Astrocyte (in vitro differentiated cells and primary cell): ENCODE measurements around the gene LPCAT3. TPM values are rescaled to one million over a fixed set of nuclear protein-coding genes. Genes with fewer than 3 reads are reported as not detected.

Source experiments
- DNase-seq: peaks from one replicate; pipeline ENCODE4 v3.0.0-alpha.2; 2010; ENCODE audit warnings: low read depth
- FAIRE-seq: peaks from 2 replicates; lab custom pipeline; 2011; peaks lifted over from hg19 to GRCh38; lab: Jason Lieb, UNC
- H2AFZ ChIP-seq: 2 replicates; pipeline ENCODE4 v1.6.0; 2012; ENCODE audit warnings: low read depth, low read length, inconsistent platforms
- H3K27ac ChIP-seq: 2 replicates; pipeline ENCODE4 v1.5.1; 2011; ENCODE audit warnings: low read depth, low read length, inconsistent platforms
- H3K27me3 ChIP-seq: 2 replicates; pipeline ENCODE4 v1.6.0; 2011; ENCODE audit warnings: low read length, inconsistent platforms; ENCODE audit not compliant: insufficient read depth
- H3K36me3 ChIP-seq: 2 replicates; pipeline ENCODE4 v1.5.1; 2011; ENCODE audit warnings: low read length, inconsistent platforms; ENCODE audit not compliant: insufficient read depth
- H3K4me1 ChIP-seq: 2 replicates; pipeline ENCODE4 v1.5.1; 2011; ENCODE audit warnings: low read length, inconsistent platforms; ENCODE audit not compliant: insufficient read depth
- H3K4me2 ChIP-seq: 2 replicates; pipeline ENCODE4 v1.6.0; 2012; ENCODE audit warnings: low read length, inconsistent platforms
- H3K4me3 ChIP-seq: 2 replicates; pipeline ENCODE4 v1.5.1; 2011; ENCODE audit warnings: low read depth, mild to moderate bottlenecking, low read length, inconsistent platforms; ENCODE audit not compliant: insufficient read depth
- H3K79me2 ChIP-seq: 2 replicates; pipeline ENCODE4 v1.6.0; 2012; ENCODE audit warnings: mild to moderate bottlenecking, low read length, inconsistent platforms; ENCODE audit not compliant: insufficient read depth
- H3K9ac ChIP-seq: 2 replicates; pipeline ENCODE4 v1.6.0; 2012; ENCODE audit warnings: mild to moderate bottlenecking, low read length, inconsistent platforms
- H3K9me3 ChIP-seq: 2 replicates; pipeline ENCODE4 v1.5.1; 2012; ENCODE audit warnings: low read depth, mild to moderate bottlenecking, low read length, inconsistent platforms; ENCODE audit not compliant: insufficient read depth
- H4K20me1 ChIP-seq: 2 replicates; pipeline ENCODE4 v1.6.0; 2012; ENCODE audit warnings: low read length, inconsistent platforms; ENCODE audit not compliant: insufficient read depth
- H3K27ac Mint-ChIP-seq: one replicate; pipeline ENCODE4 v1.8.0; 2021; ENCODE audit warnings: mild to moderate bottlenecking, mixed read lengths; ENCODE audit not compliant: unreplicated experiment
- H3K27me3 Mint-ChIP-seq: one replicate; pipeline ENCODE4 v1.8.0; 2021; ENCODE audit warnings: low read depth, mixed read lengths; ENCODE audit not compliant: unreplicated experiment
- H3K36me3 Mint-ChIP-seq: one replicate; pipeline ENCODE4 v1.8.0; 2021; ENCODE audit warnings: low read depth, mixed read lengths; ENCODE audit not compliant: unreplicated experiment
- H3K4me1 Mint-ChIP-seq: one replicate; pipeline ENCODE4 v1.8.0; 2021; ENCODE audit warnings: low read depth, mixed read lengths; ENCODE audit not compliant: unreplicated experiment
- H3K4me3 Mint-ChIP-seq: one replicate; pipeline ENCODE4 v1.8.0; 2021; ENCODE audit warnings: mild to moderate bottlenecking, moderate library complexity, mixed read lengths; ENCODE audit not compliant: unreplicated experiment
- H3K9me3 Mint-ChIP-seq: one replicate; pipeline ENCODE4 v1.8.0; 2021; ENCODE audit warnings: mild to moderate bottlenecking, mixed read lengths; ENCODE audit not compliant: unreplicated experiment
- CTCF ChIP-seq: IDR thresholded peaks from 2 replicates; pipeline ENCODE4 v1.5.1; 2011; ENCODE audit warnings: low read depth, mild to moderate bottlenecking, inconsistent platforms, low read length, moderate library complexity; ENCODE audit not compliant: insufficient read depth
- EZH2 ChIP-seq: IDR thresholded peaks from 2 replicates; pipeline ENCODE4 v1.6.1; 2012; ENCODE audit warnings: mild to moderate bottlenecking, low read length, inconsistent platforms; ENCODE audit not compliant: insufficient read depth
- total RNA-seq: library from RNA; stranded (reverse); gene quantifications from 2 replicates; pipeline ENCODE4 v1.2.1, GENCODE V29; 2021

The LPCAT3 gene
- total RNA-seq, 1 donor from 2014 or later = 26.2 TPM

- no peaks in the 10 kb centered on the region for H3K79me2 ChIP-seq
- H3K4me2 ChIP-seq = peak overlapping the region; percentile 78
- no peak overlapping the region for H3K27ac Mint-ChIP-seq
- no peaks in the 10 kb centered on the region for H3K9me3 Mint-ChIP-seq
- H3K9ac ChIP-seq = peak overlapping the region; percentile 66
- H2AFZ ChIP-seq = peak overlapping the region; percentile 89
- no peaks in the 10 kb centered on the region for H3K27me3 ChIP-seq
- no peak overlapping the region for H3K27ac ChIP-seq
- peaks cover 23% of the 10 kb centered on the region for H3K4me1 Mint-ChIP-seq
- no peak overlapping the region for H3K4me3 ChIP-seq
- no peaks in the 10 kb centered on the region for H4K20me1 ChIP-seq
- FAIRE-seq (no peak), DNase-seq (peak; percentile 16)
- no peak overlapping the region for H3K4me3 Mint-ChIP-seq
- peaks cover 6% of the 10 kb centered on the region for H3K36me3 ChIP-seq
- peaks cover 8% of the 10 kb centered on the region for H3K36me3 Mint-ChIP-seq
- TF ChIP-seq CTCF = no peak
- no peaks in the 10 kb centered on the region for H3K9me3 ChIP-seq
- peaks cover 4% of the 10 kb centered on the region for H3K27me3 Mint-ChIP-seq
- H3K4me1 ChIP-seq = peaks cover 19% of the 10 kb centered on the region
These were observed 57.5 kb downstream of the LPCAT3 start for GRCh38 chr12:6960593-6961277.

GRCh38 chr12:6959805-6960592 lies 58.3 kb downstream of the LPCAT3 start:
- no peaks in the 10 kb centered on the region for H3K9me3 ChIP-seq
- H3K9ac ChIP-seq = no peak overlapping the region
- FAIRE-seq (no peak), DNase-seq (no peak)
- H3K4me1 ChIP-seq = peaks cover 19% of the 10 kb centered on the region
- Mint-ChIP-seq H3K27me3 (peaks cover 4% of the 10 kb centered on the region), H3K4me1 (peaks cover 23% of the 10 kb centered on the region), H3K4me3 (no peak overlapping the region), H3K27ac (no peak overlapping the region), H3K36me3 (peaks cover 2% of the 10 kb centered on the region), H3K9me3 (no peaks in the 10 kb centered on the region)
- no peak overlapping the region for H3K4me3 ChIP-seq
- H3K79me2 ChIP-seq = no peaks in the 10 kb centered on the region
- H3K4me2 ChIP-seq = no peak overlapping the region
- H3K27me3 ChIP-seq = no peaks in the 10 kb centered on the region
- TF ChIP-seq CTCF (no peak), EZH2 (no peak)
- H3K36me3 ChIP-seq = no peaks in the 10 kb centered on the region
- no peak overlapping the region for H3K27ac ChIP-seq
- H2AFZ ChIP-seq = no peak overlapping the region
- H4K20me1 ChIP-seq = no peaks in the 10 kb centered on the region
